Kidney (tissue), 14 donors: ENCODE measurements around the gene DEXI. TPM values are rescaled to one million over a fixed set of nuclear protein-coding genes. Genes with fewer than 3 reads are reported as not detected.

Experiments used
- DNase-seq, 5 donors: peaks; one replicate each; pipeline ENCODE4 v3.0.0-alpha.2; 2013 to 2020
- FAIRE-seq: peaks from 2 replicates; lab custom pipeline; 2012; peaks lifted over from hg19 to GRCh38; lab: Jason Lieb, UNC
- H3K27ac ChIP-seq, 2 donors: one replicate each; pipeline ENCODE4 v1.7.0; 2013; ENCODE audit warnings: low read depth in 2 of 2, low read length in 2 of 2, inconsistent platforms in 1 of 2
- H3K27me3 ChIP-seq: one replicate; pipeline ENCODE4 v1.7.1; 2013; ENCODE audit warnings: low read length, inconsistent platforms; ENCODE audit not compliant: control insufficient read depth, insufficient read depth
- H3K36me3 ChIP-seq, 3 donors: one replicate each; pipeline versions ENCODE4 v1.7.0 to v1.7.1; 2013; ENCODE audit warnings: low read length in 3 of 3, control low read depth in 1 of 3, inconsistent platforms in 1 of 3; ENCODE audit not compliant: insufficient read depth in 3 of 3, control insufficient read depth in 2 of 3
- H3K4me1 ChIP-seq, 3 donors: one replicate each; pipeline versions ENCODE4 v1.7.0 to v1.7.1; 2013; ENCODE audit warnings: low read length in 3 of 3, inconsistent platforms in 1 of 3, low read depth in 1 of 3; ENCODE audit not compliant: control insufficient read depth in 2 of 3, insufficient read depth in 2 of 3
- H3K4me3 ChIP-seq, 3 donors: one replicate each; pipeline versions ENCODE4 v1.7.0 to v1.8.1; 2013; ENCODE audit warnings: low read length in 3 of 3, control low read depth in 1 of 3, inconsistent platforms in 1 of 3
- H3K9ac ChIP-seq, 3 donors: one replicate each; pipeline versions ENCODE4 v1.7.0 to v1.7.1; 2013; ENCODE audit warnings: low read length in 3 of 3, control low read depth in 1 of 3, inconsistent platforms in 1 of 3
- H3K9me3 ChIP-seq, 3 donors: one replicate each; pipeline versions ENCODE4 v1.7.0 to v1.7.1; 2013; ENCODE audit warnings: low read length in 3 of 3, control low read depth in 1 of 3, inconsistent platforms in 1 of 3; ENCODE audit not compliant: control insufficient read depth in 2 of 3, insufficient read depth in 1 of 3
- CTCF ChIP-seq: IDR thresholded peaks from 3 replicates; pipeline ENCODE4 v1.5.1; 2012; ENCODE audit warnings: mild to moderate bottlenecking, moderate library complexity, borderline replicate concordance; ENCODE audit not compliant: insufficient read depth; ENCODE audit errors: extremely low read depth
- intact Hi-C: fragments of 100-400 bp; cut with DNase I; formaldehyde crosslinking; loops from one replicate; pipeline ENCODE4 v1.11.1; 2022
- polyA plus RNA-seq: library from polyadenylated mRNA; stranded (reverse); fragments of 350-450 nt; fragmentation: Illumina TruSeq; extraction: RNeasy Lipid Tissue Mini Kit (QIAGEN cat#74804); gene quantifications from one replicate; pipeline ENCODE4 v1.2.3, GENCODE V29; 2014; ENCODE audit warnings: low read depth, low replicate concordance; ENCODE audit not compliant: insufficient read depth
- total RNA-seq: library from RNA; stranded (reverse); fragmentation: NEBNext Ultra II Directional; extraction: Animal tissue kit (Norgen Biotek cat#: 25700); gene quantifications from one replicate; pipeline ENCODE4 v1.2.1, GENCODE V29; 2021
- donor health status: control.
- donor health status: control.
- donor health status: control.
- donor health status: control.
- donor health status: control.
- donor health status: DM: yes; HTN: yes; CAD: no.
- donor health status: Normal renal cell carcinoma (clear cell type).

The DEXI gene
- total and polyA plus RNA-seq, 2 donors from 2014 or later = 31.0 to 46.2 TPM

- TF ChIP-seq CTCF = no peak
- H3K27ac ChIP-seq = no peak overlapping the region
- intact Hi-C loops = no loop called here
- no peaks in the 10 kb centered on the region for H3K27me3 ChIP-seq
- DNase-seq = no peak
- H3K4me3 ChIP-seq = no peak overlapping the region
- no peak for FAIRE-seq
- H3K9ac ChIP-seq = no peak overlapping the region
- peaks cover 0 to 15% (median 10%) of the 10 kb centered on the region in 3 donors for H3K36me3 ChIP-seq
- H3K9me3 ChIP-seq = no peaks in the 10 kb centered on the region
- no peaks in the 10 kb centered on the region for H3K4me1 ChIP-seq
Observed at GRCh38 chr16:10902999-10903398, 39.3 kb downstream of the DEXI start.

GRCh38 chr16:10897134-10897533, 45.1 kb downstream of the DEXI start:
- TF ChIP-seq CTCF = no peak
- no peaks in the 10 kb centered on the region for H3K9me3 ChIP-seq
- FAIRE-seq (no peak), DNase-seq (no peak)
- intact Hi-C loops = no loop called here
- no peaks in the 10 kb centered on the region for H3K27me3 ChIP-seq
- H3K4me1 ChIP-seq = no peaks in the 10 kb centered on the region
- H3K36me3 ChIP-seq = peaks cover 0 to 7% (median 2%) of the 10 kb centered on the region in 3 donors
- no peak overlapping the region for H3K9ac ChIP-seq
- no peak overlapping the region for H3K27ac ChIP-seq
- no peak overlapping the region for H3K4me3 ChIP-seq

- Histone ChIP-seq H3K36me3 (peaks cover 0 to 2% (median 2%) of the 10 kb centered on the region in 3 donors), H3K9me3 (no peaks in the 10 kb centered on the region), H3K9ac (no peak overlapping the region), H3K27ac (no peak overlapping the region), H3K4me1 (no peaks in the 10 kb centered on the region), H3K27me3 (no peaks in the 10 kb centered on the region), H3K4me3 (no peak overlapping the region)
- TF ChIP-seq CTCF = no peak
- FAIRE-seq (no peak), DNase-seq (no peak)
- intact Hi-C loops = no loop called here
Observed at GRCh38 chr16:10896723-10897122, 45.5 kb downstream of the DEXI start.

- no peaks in the 10 kb centered on the region for H3K9me3 ChIP-seq
- intact Hi-C loops = no loop called here
- FAIRE-seq (no peak), DNase-seq (no peak)
- no peak overlapping the region for H3K27ac ChIP-seq
- no peak overlapping the region for H3K9ac ChIP-seq
- peaks cover 0 to 2% (median 0%) of the 10 kb centered on the region in 3 donors for H3K36me3 ChIP-seq
- H3K4me3 ChIP-seq = no peak overlapping the region
- no peaks in the 10 kb centered on the region for H3K27me3 ChIP-seq
- no peak for TF ChIP-seq CTCF
- no peaks in the 10 kb centered on the region for H3K4me1 ChIP-seq
Observed at GRCh38 chr16:10896165-10896564, 46.1 kb downstream of the DEXI start.
